Fibroblast of the aortic adventitia (primary cell): ENCODE measurements around the gene BDH2. TPM values are rescaled to one million over a fixed set of nuclear protein-coding genes. Genes with fewer than 3 reads are reported as not detected.

Experiments
- DNase-seq: peaks from one replicate; pipeline ENCODE4 v3.0.0-alpha.2; 2010; ENCODE audit warnings: low read depth
- H3K4me3 ChIP-seq: 2 replicates; pipeline ENCODE4 v1.5.1; 2011; ENCODE audit warnings: low read depth, mild to moderate bottlenecking, control low read depth, low read length, moderate library complexity
- CTCF ChIP-seq: IDR thresholded peaks from 2 replicates; pipeline ENCODE4 v1.5.1; 2011; ENCODE audit warnings: mild to moderate bottlenecking, low read length, control low read depth, inconsistent platforms; ENCODE audit not compliant: insufficient read depth
- total RNA-seq: library from RNA; depleted of rRNA; stranded (reverse); fragments of >200 nt; gene quantifications from 2 replicates; pipeline ENCODE4 v1.2.3, GENCODE V29; 2012; ENCODE audit warnings: low replicate concordance

Gene BDH2
- total RNA-seq, 1 donor: 38.7 TPM

GRCh38 chr4:103054030-103054429, 45.6 kb downstream of the BDH2 start:
- H3K4me3 ChIP-seq: no peak overlapping the region
- DNase-seq: no peak
- TF ChIP-seq CTCF: no peak

- no peak overlapping the region for H3K4me3 ChIP-seq
- TF ChIP-seq CTCF: no peak
- no peak for DNase-seq
These were observed 46.9 kb downstream of the BDH2 start for GRCh38 chr4:103052779-103053178.

GRCh38 chr4:103052145-103052544, 47.5 kb downstream of the BDH2 start:
- no peak overlapping the region for H3K4me3 ChIP-seq
- no peak for DNase-seq
- TF ChIP-seq CTCF: no peak

GRCh38 chr4:103050736-103051436, 48.7 kb downstream of the BDH2 start:
- TF ChIP-seq CTCF: no peak
- no peak for DNase-seq
- H3K4me3 ChIP-seq: no peak overlapping the region

GRCh38 chr4:103046416-103047290, 53.0 kb downstream of the BDH2 start:
- no peak overlapping the region for H3K4me3 ChIP-seq
- peak; percentile 84 for TF ChIP-seq CTCF
- peak; percentile 58 for DNase-seq

- no peak for TF ChIP-seq CTCF
- no peak overlapping the region for H3K4me3 ChIP-seq
- no peak for DNase-seq
These were observed 55.5 kb downstream of the BDH2 start for GRCh38 chr4:103044183-103044582.
